CD14-positive monocyte (primary cell): Measurements from ENCODE around the gene MIS18BP1. TPM values are rescaled to one million over a fixed set of nuclear protein-coding genes. Genes with fewer than 3 reads are reported as not detected.
A peak's percentile ranks its signal among the peaks of the same experiment; 100 is the strongest.

Source experiments
- DNase-seq, 3 donors: peaks; one replicate each; pipeline ENCODE4 v3.0.0-alpha.2; 2011 to 2022
- H2AFZ ChIP-seq: 2 replicates; pipeline ENCODE4 v1.6.0; 2012; ENCODE audit warnings: mild to moderate bottlenecking, low read depth, low read length, inconsistent platforms; ENCODE audit not compliant: insufficient read depth, poor library complexity, severe bottlenecking
- H3K27ac ChIP-seq, 2 donors: 1 replicate in 1 of 2; 2 replicates in 1 of 2; pipeline ENCODE4 v1.5.1; 2012 to 2013; ENCODE audit warnings: low read length in 2 of 2, control low read depth in 1 of 2, inconsistent platforms in 1 of 2, low read depth in 1 of 2, mild to moderate bottlenecking in 1 of 2
- H3K27me3 ChIP-seq, 2 donors: one replicate each; pipeline versions ENCODE4 v1.6.0 to v1.6.1; 2011 to 2013; ENCODE audit warnings: low read length in 2 of 2; ENCODE audit not compliant: control insufficient read depth in 2 of 2, insufficient read depth in 2 of 2
- H3K36me3 ChIP-seq, 2 donors: replicated peaks in 1 of 2; 1 replicate in 1 of 2; 2 replicates in 1 of 2; pipeline versions ENCODE4 v1.5.1 to v1.6.1; 2012 to 2013; ENCODE audit warnings: low read length in 2 of 2, control low read depth in 1 of 2, inconsistent platforms in 1 of 2, mild to moderate bottlenecking in 1 of 2; ENCODE audit not compliant: insufficient read depth in 2 of 2, control insufficient read depth in 1 of 2
- H3K4me1 ChIP-seq, 2 donors: 1 replicate in 1 of 2; 2 replicates in 1 of 2; pipeline versions ENCODE4 v1.5.1 to v1.6.1; 2012 to 2013; ENCODE audit warnings: low read length in 2 of 2, control low read depth in 1 of 2, inconsistent platforms in 1 of 2, mild to moderate bottlenecking in 1 of 2, moderate library complexity in 1 of 2; ENCODE audit not compliant: insufficient read depth in 2 of 2, control insufficient read depth in 1 of 2
- H3K4me2 ChIP-seq: replicated peaks from 2 replicates; pipeline ENCODE3; 2012; ENCODE audit warnings: low read length, moderate library complexity, mild to moderate bottlenecking; ENCODE audit not compliant: poor library complexity, severe bottlenecking; ENCODE audit errors: extremely low read depth
- H3K4me3 ChIP-seq, 3 experiments: fragments of 200-600 bp in 1 of 3; sonication (generic) in 1 of 3; replicated peaks in 1 of 3; 1 replicate in 2 of 3; 2 replicates in 1 of 3; pipeline ENCODE4 v1.5.1; 2011 to 2013; ENCODE audit warnings: low read length in 3 of 3, mild to moderate bottlenecking in 3 of 3, control low read depth in 2 of 3, low read depth in 2 of 3, inconsistent platforms in 1 of 3, moderate library complexity in 1 of 3
- H3K79me2 ChIP-seq: 2 replicates; pipeline ENCODE4 v1.6.0; 2012; ENCODE audit warnings: mild to moderate bottlenecking, control low read depth, inconsistent platforms, low read length, moderate library complexity; ENCODE audit not compliant: insufficient read depth
- H3K9ac ChIP-seq: 2 replicates; pipeline ENCODE4 v1.6.0; 2017; ENCODE audit warnings: low read length, mild to moderate bottlenecking; ENCODE audit not compliant: insufficient read depth, poor library complexity, severe bottlenecking
- H3K9me3 ChIP-seq, 2 donors: replicated peaks in 1 of 2; 1 replicate in 1 of 2; 2 replicates in 1 of 2; pipeline versions ENCODE4 v1.5.1 to v1.6.1; 2012 to 2013; ENCODE audit warnings: low read length in 2 of 2, control low read depth in 1 of 2; ENCODE audit not compliant: control insufficient read depth in 1 of 2, insufficient read depth in 1 of 2
- H4K20me1 ChIP-seq: 2 replicates; pipeline ENCODE4 v1.6.0; 2012; ENCODE audit warnings: mild to moderate bottlenecking, low read length, control low read depth, moderate library complexity; ENCODE audit not compliant: insufficient read depth
- H3K27ac Mint-ChIP-seq, 7 donors: one replicate each; pipeline ENCODE4 v1.8.0; 2020; ENCODE audit warnings: mild to moderate bottlenecking in 7 of 7, mixed read lengths in 7 of 7, moderate library complexity in 6 of 7, inconsistent platforms in 2 of 7
- H3K27me3 Mint-ChIP-seq, 3 donors: one replicate each; pipeline ENCODE4 v1.8.0; 2021 to 2022; ENCODE audit warnings: low read depth in 3 of 3, mild to moderate bottlenecking in 3 of 3, mixed read lengths in 3 of 3, moderate library complexity in 3 of 3, inconsistent platforms in 1 of 3
- H3K36me3 Mint-ChIP-seq, 2 donors: one replicate each; pipeline ENCODE4 v1.8.0; 2020; ENCODE audit warnings: mixed read lengths in 2 of 2, inconsistent platforms in 1 of 2, mild to moderate bottlenecking in 1 of 2
- H3K4me1 Mint-ChIP-seq: one replicate; pipeline ENCODE4 v1.8.0; 2020; ENCODE audit warnings: mild to moderate bottlenecking, mixed read lengths
- H3K4me3 Mint-ChIP-seq, 2 donors: one replicate each; pipeline ENCODE4 v1.8.0; 2020; ENCODE audit warnings: mild to moderate bottlenecking in 2 of 2, mixed read lengths in 2 of 2, moderate library complexity in 1 of 2
- H3K9me3 Mint-ChIP-seq, 7 donors: one replicate each; pipeline ENCODE4 v1.8.0; 2020 to 2022; ENCODE audit warnings: mixed read lengths in 7 of 7, mild to moderate bottlenecking in 6 of 7, moderate library complexity in 6 of 7, inconsistent platforms in 2 of 7
- intact Hi-C, 2 donors: fragments of 100-400 bp; cut with micrococcal nuclease; formaldehyde crosslinking; loops; one replicate each; pipeline versions ENCODE4 v1.15.0 to v1.15.1; 2023
- polyA plus RNA-seq, 3 donors: library from polyadenylated mRNA; depleted of rRNA in 1 of 3; unstranded in 2 of 3; stranded (reverse) in 1 of 3; fragments of 300-500 nt in 2 of 3; fragments of >200 nt in 1 of 3; fragmentation: Illumina TruSeq in 2 of 3; gene quantifications; 1 replicate in 2 of 3; 2 replicates in 1 of 3; pipeline ENCODE4 v1.2.3, GENCODE V29; 2012 to 2021
- small RNA-seq: library from RNA; depleted of rRNA; stranded (forward); fragments of <200 nt; gene quantifications from one replicate; pipeline ENCODE3, GENCODE V24; 2012; ENCODE audit warnings: low read depth; ENCODE audit not compliant: insufficient read length
- TF ChIP-seq, protein P1 (sequence below): fragments of 200-600 bp; IDR thresholded peaks from one replicate; pipeline ENCODE4 v1.8.0; 2022; ENCODE audit warnings: antibody characterized with exemption, mild to moderate bottlenecking

The MIS18BP1 gene
- polyA plus RNA-seq, 3 donors: 39.2 to 61.8 (median 45.6) TPM

DNA sequence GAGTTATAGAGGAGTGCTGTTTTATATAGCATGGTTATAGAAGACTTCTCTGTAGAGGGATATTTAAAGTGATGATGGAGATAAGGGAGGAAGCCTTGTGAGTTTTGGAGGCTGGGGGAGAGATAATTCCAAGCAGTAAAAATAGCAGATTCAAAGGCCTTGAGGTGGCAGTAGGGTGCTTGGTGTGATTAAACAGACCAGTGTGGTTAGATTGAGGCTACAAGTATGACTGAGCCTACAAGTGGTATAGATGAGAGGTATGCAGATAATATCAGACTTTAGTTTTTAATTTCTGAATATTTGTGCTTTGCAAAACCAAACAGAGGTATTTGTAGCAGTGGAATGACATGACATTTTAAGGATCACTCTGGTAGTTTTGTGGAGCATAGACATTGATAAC lies 96.9 kb downstream of the MIS18BP1 start:
- Mint-ChIP-seq H3K36me3 (peaks cover 11 to 22% of the 10 kb centered on the region in 2 donors), H3K4me3 (no peak overlapping the region), H3K4me1 (no peaks in the 10 kb centered on the region), H3K9me3 (no peaks in the 10 kb centered on the region), H3K27me3 (no peaks in the 10 kb centered on the region), H3K27ac (peak overlapping the region in 1 of 7 donors; percentile 5)
- no peak overlapping the region for H3K27ac ChIP-seq
- no peaks in the 10 kb centered on the region for H4K20me1 ChIP-seq
- no peaks in the 10 kb centered on the region for H3K9me3 ChIP-seq
- no peak overlapping the region for H3K4me3 ChIP-seq
- no peaks in the 10 kb centered on the region for H3K79me2 ChIP-seq
- TF ChIP-seq, protein P1, sequence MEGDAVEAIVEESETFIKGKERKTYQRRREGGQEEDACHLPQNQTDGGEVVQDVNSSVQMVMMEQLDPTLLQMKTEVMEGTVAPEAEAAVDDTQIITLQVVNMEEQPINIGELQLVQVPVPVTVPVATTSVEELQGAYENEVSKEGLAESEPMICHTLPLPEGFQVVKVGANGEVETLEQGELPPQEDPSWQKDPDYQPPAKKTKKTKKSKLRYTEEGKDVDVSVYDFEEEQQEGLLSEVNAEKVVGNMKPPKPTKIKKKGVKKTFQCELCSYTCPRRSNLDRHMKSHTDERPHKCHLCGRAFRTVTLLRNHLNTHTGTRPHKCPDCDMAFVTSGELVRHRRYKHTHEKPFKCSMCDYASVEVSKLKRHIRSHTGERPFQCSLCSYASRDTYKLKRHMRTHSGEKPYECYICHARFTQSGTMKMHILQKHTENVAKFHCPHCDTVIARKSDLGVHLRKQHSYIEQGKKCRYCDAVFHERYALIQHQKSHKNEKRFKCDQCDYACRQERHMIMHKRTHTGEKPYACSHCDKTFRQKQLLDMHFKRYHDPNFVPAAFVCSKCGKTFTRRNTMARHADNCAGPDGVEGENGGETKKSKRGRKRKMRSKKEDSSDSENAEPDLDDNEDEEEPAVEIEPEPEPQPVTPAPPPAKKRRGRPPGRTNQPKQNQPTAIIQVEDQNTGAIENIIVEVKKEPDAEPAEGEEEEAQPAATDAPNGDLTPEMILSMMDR: no peak
- H3K27me3 ChIP-seq: no peaks in the 10 kb centered on the region
- no peak for DNase-seq
- H3K9ac ChIP-seq: no peak overlapping the region
- no peaks in the 10 kb centered on the region for H3K4me1 ChIP-seq
- intact Hi-C loops: no loop called here
- H3K36me3 ChIP-seq: peaks cover 0 to 13% of the 10 kb centered on the region in 2 donors
- no peak overlapping the region for H3K4me2 ChIP-seq
- no peak overlapping the region for H2AFZ ChIP-seq

Small RNA genes lying within 50 kb of the gene (small RNA-seq; reads per million reads assigned to genes)
- gene RNU6-552P: not detected

Other genes with a start within 250 kb of the MIS18BP1 start
- 10 to 100 TPM in 1 of 3 donors, 1 to 10 TPM in 2; 3.3 to 26.1 (median 5.4) TPM for gene PRPF39, start 169.1 kb downstream of the MIS18BP1 start, polyA plus RNA-seq
- gene FKBP3, start 118.7 kb downstream of the MIS18BP1 start, polyA plus RNA-seq: 10 to 100 TPM; 18.1 to 50.3 (median 42.5) TPM
- 1 to 10 TPM in 2 of 3 donors, under 1 TPM in 1; 0.66 to 1.6 (median 1.2) TPM for gene FANCM, start 117.3 kb downstream of the MIS18BP1 start, polyA plus RNA-seq